RWPE1 (cell line): ENCODE measurements around the gene CXCR6.

Experiments
- CTCF ChIA-PET: fragments of 350-600 bp; sonication (Branson Sonifier 250); formaldehyde crosslinking; extraction: SDS; loops from one replicate; lab custom pipeline; 2021; lab: Yijun Ruan, JAX
- POLR2A ChIA-PET: fragments of 400-600 bp; formaldehyde crosslinking; extraction: SDS; loops from one replicate; lab custom pipeline; 2020; ENCODE audit warnings: antibody characterized with exemption; ENCODE audit not compliant: low non-redundant PET; lab: Yijun Ruan, JAX
- DNase-seq: peaks from one replicate; pipeline ENCODE4 v3.0.0; 2012; ENCODE audit warnings: low spot score
- H3K27ac ChIP-seq: fragments of 450-650 bp; 2 replicates; pipeline ENCODE4 v1.5.1; 2017
- TF ChIP-seq, protein P1 (sequence below): fragments of 450-650 bp; conservative IDR thresholded peaks from 2 replicates; pipeline ENCODE4 v1.5.1; 2017; ENCODE audit warnings: low read depth, mild to moderate bottlenecking

The CXCR6 gene

DNA sequence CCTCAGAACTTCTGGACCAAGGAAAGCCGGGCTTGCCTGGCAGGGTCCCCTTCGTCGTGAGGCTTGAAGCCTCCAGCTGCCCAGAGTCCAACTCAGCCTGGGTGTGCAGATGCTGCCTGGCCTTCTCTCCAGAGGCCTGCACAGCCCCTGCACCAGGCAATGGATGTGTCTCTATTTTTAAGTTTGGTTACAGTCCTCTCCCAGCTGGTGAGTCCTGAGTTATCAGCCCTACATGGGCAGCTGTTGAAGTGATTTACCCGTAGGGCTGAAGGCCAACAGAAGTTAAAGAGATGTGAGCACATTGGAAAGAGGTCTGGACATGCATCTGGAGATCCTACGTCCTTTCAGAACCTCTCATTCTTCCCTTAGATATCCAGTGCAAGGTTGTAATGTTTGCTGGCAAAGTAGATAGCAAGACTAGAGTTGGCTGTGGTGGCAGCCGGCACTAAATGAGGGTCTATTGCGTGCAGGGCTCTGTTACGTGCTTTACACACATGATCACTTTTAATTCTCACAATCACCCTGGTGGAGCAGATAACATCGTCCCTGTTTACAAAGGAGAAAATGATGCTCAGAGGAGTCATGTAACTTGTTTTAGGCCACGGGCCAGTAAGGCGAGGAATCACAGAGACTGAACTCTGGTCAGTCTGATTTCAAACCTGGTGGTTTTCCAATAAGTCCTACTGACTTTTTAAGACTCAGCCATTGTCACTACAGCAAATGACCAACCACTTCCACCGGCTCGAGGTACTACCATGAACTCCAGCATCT lies 42.5 kb downstream of the CXCR6 start:
- no peak for DNase-seq
- CTCF ChIA-PET: no interaction called here
- TF ChIP-seq, protein P1, sequence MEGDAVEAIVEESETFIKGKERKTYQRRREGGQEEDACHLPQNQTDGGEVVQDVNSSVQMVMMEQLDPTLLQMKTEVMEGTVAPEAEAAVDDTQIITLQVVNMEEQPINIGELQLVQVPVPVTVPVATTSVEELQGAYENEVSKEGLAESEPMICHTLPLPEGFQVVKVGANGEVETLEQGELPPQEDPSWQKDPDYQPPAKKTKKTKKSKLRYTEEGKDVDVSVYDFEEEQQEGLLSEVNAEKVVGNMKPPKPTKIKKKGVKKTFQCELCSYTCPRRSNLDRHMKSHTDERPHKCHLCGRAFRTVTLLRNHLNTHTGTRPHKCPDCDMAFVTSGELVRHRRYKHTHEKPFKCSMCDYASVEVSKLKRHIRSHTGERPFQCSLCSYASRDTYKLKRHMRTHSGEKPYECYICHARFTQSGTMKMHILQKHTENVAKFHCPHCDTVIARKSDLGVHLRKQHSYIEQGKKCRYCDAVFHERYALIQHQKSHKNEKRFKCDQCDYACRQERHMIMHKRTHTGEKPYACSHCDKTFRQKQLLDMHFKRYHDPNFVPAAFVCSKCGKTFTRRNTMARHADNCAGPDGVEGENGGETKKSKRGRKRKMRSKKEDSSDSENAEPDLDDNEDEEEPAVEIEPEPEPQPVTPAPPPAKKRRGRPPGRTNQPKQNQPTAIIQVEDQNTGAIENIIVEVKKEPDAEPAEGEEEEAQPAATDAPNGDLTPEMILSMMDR: no peak
- 0 out of 2 replicates have a peak overlapping the region, but pooled peaks have one; percentile 42 for H3K27ac ChIP-seq
- POLR2A ChIA-PET: no interaction called here

DNA sequence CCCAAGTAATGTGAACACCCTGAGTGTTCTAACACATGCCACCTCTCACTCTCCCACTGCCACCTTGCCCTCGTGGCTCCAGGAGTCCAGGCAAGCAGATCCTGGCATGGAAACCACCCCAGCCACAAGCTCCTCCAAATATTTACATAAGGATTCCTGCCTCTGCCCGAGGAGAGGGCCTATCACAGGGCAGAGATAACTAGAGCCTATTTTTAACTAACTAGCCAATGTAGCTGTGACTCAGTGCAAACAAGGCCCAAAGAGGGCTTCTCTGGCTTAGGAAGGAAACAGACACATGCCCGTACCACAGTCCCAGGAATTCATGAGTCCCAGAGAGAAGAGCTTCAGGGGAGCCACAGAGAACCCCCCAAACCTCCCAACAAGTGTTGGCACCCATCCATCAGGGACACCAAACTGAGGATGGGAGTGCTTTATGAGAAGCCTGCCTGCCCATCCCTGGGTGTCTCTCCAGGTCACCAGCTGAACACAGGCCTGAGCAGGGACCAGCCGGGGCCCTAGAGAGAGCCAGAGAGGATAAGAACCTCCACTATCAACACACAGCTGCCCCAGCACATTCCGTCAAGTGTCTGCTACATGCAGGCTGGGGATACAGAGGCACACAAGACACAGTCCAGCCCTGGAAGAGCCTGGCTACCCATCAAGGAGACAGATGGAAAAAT lies 43.2 kb downstream of the CXCR6 start:
- TF ChIP-seq, protein P1: no peak
- H3K27ac ChIP-seq: peak overlapping the region; percentile 42; the same call in 1 of the 2 replicates
- ChIA-PET POLR2A (no interaction called here), CTCF (no interaction called here)
- peak; percentile 46 for DNase-seq

DNA sequence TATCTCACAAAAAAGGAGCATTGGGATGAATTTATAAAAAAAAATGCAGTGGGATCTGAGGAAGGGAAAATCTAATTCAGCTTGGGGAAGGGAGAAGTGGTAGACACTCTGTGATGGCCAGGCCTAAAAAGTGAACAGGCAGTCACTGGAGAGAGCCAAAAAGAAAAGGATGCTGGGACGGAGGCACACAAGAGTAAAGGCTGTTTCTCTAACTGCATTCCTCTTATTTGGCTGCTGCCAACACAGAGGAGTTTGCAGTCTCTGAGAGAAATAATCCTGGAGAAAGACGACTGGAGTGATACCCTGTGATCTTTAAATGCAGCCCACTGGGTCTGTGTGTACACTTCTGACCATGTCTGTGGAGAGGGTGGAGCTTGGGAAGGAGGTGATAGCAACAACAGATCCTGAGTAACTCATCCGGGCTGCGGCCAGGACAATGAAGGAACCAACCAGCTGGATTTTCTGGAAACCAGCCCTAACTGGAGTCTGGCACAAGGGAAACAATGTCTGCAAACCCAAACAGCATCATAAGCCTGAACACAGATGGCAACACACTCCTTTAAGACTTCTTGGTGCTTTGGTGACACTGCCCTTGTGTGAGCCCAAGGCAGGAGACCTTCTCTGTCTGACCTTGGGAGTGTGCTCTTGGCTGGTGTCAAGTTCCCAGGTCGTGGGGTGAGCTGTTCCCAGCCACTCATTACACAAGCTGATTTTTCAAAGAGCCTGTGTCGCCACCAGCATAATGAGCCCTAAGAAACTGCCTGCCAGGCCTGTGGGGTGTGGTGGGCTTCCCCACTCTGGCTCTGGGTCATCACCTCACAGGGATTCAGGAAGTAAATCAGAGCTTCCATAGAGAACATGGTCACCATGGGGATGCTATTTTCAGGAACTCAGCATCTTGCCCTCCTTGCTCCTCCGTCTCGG lies 44.4 kb downstream of the CXCR6 start:
- ChIA-PET CTCF (no interaction called here), POLR2A (no interaction called here)
- DNase-seq: no peak
- no peak overlapping the region for H3K27ac ChIP-seq
- TF ChIP-seq, protein P1: no peak

DNA sequence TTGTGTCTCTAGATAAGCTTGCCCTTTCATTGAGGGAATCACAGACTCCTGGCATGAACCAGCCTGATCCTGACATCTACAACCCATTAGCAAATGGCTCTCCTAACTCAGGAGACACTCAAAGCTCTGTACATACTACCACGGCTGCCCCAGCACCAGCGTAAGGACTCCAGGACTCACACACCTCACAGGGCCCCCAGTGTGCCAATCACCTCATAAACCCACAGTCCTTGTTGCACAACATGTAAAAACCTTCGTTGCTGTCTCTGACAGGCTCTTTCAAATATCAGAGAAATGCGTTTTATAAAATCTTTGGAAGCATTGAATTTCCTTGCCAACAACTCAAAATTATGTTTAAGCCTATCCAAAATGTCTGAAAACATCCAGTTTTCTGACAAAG lies 45.1 kb downstream of the CXCR6 start:
- POLR2A ChIA-PET: no interaction called here

DNA sequence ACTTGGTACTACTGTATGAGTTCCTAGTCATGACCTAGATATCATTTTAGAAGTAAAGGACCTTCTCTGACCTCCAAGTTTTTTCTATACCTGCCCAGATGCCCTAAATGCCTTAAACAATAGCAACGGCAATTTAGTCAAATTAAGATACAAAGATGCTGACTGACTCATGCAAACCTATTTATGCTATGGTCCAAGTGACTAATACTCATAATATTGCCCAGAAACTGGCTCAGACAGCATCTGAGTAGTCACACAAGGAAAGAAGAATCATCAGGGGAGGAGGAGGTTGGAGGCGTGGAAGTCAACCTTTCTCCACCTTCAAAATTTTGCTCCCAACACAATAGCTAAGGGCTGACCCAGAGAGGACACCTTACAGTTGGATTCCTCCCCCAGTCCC lies 45.5 kb downstream of the CXCR6 start:
- DNase-seq: peak; percentile 55
- CTCF ChIA-PET: no interaction called here
- POLR2A ChIA-PET: no interaction called here
- TF ChIP-seq, protein P1: no peak
- H3K27ac ChIP-seq: no peak overlapping the region

More for the DNA sequence above, 45.1 kb downstream of the CXCR6 start:
- DNase-seq: no peak
- TF ChIP-seq, protein P1: no peak
- H3K27ac ChIP-seq: no peak overlapping the region
- CTCF ChIA-PET: no interaction called here

DNA sequence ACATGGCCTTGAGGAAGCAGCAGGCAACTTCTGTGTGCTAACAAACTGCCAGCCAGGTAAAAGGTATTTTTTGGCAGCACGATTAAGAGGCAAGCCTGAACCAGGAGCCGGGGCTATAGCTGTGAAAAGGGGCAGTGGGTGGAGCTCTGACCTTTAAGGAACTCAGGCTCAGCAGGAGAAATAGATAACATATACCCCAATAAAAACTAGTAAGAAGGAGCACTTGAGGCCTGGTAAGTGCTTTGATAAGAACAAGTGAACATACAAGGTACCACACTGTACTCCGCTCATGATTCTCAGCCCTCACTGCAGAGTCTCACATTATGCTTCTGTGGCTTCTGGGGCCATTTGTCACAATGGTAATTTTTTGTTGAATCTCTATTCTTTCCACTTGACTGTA lies 46.9 kb downstream of the CXCR6 start:
- TF ChIP-seq, protein P1: no peak
- H3K27ac ChIP-seq: no peak overlapping the region
- ChIA-PET POLR2A (no interaction called here), CTCF (no interaction called here)
- no peak for DNase-seq
